Fibroblast of the aortic adventitia (primary cell): ENCODE results near the gene CHST3. TPM values are rescaled to one million over a fixed set of nuclear protein-coding genes. Genes with fewer than 3 reads are reported as not detected.

ENCODE experiments used
- DNase-seq: peaks from one replicate; pipeline ENCODE4 v3.0.0-alpha.2; 2010; ENCODE audit warnings: low read depth
- H3K4me3 ChIP-seq: 2 replicates; pipeline ENCODE4 v1.5.1; 2011; ENCODE audit warnings: low read depth, mild to moderate bottlenecking, control low read depth, low read length, moderate library complexity
- CTCF ChIP-seq: IDR thresholded peaks from 2 replicates; pipeline ENCODE4 v1.5.1; 2011; ENCODE audit warnings: mild to moderate bottlenecking, low read length, control low read depth, inconsistent platforms; ENCODE audit not compliant: insufficient read depth
- total RNA-seq: library from RNA; depleted of rRNA; stranded (reverse); fragments of >200 nt; gene quantifications from 2 replicates; pipeline ENCODE4 v1.2.3, GENCODE V29; 2012; ENCODE audit warnings: low replicate concordance

The CHST3 gene
- total RNA-seq, 1 donor, result 19.3 TPM

- no peak for TF ChIP-seq CTCF
- H3K4me3 ChIP-seq, result no peak overlapping the region
- DNase-seq, result no peak
These were observed 14.3 kb downstream of the CHST3 start for GRCh38 chr10:71978476-71978875.

- no peak overlapping the region for H3K4me3 ChIP-seq
- DNase-seq, result no peak
- no peak for TF ChIP-seq CTCF
These were observed 14.9 kb downstream of the CHST3 start for GRCh38 chr10:71978988-71979691.

GRCh38 chr10:71979692-71980062, 15.5 kb downstream of the CHST3 start:
- no peak for TF ChIP-seq CTCF
- DNase-seq, result no peak

GRCh38 chr10:71980181-71981014, 16.2 kb downstream of the CHST3 start:
- no peak for TF ChIP-seq CTCF
- peak; percentile 84 for DNase-seq
- H3K4me3 ChIP-seq, result peak overlapping the region; percentile 6

More at GRCh38 chr10:71979692-71980062, 15.5 kb downstream of the CHST3 start:
- no peak overlapping the region for H3K4me3 ChIP-seq

GRCh38 chr10:71981015-71981875, 17.1 kb downstream of the CHST3 start:
- H3K4me3 ChIP-seq, result no peak overlapping the region
- no peak for TF ChIP-seq CTCF
- DNase-seq, result peak; percentile 59

GRCh38 chr10:71981876-71982230, 17.7 kb downstream of the CHST3 start:
- no peak for DNase-seq
- TF ChIP-seq CTCF, result no peak
- H3K4me3 ChIP-seq, result no peak overlapping the region
